DND-41 (cell line): ENCODE results near the gene RHOA.

ENCODE experiments used
- EZH2 ChIP-seq: IDR thresholded peaks from 3 replicates; pipeline ENCODE4 v1.6.1; 2012; ENCODE audit warnings: borderline replicate concordance, low read depth, mild to moderate bottlenecking, moderate library complexity, low read length, inconsistent platforms; ENCODE audit not compliant: severe bottlenecking
- TF ChIP-seq, protein P1 (sequence below): IDR thresholded peaks from 2 replicates; pipeline ENCODE4 v1.5.1; 2012; ENCODE audit warnings: borderline replicate concordance, low read length, moderate library complexity, mild to moderate bottlenecking; ENCODE audit not compliant: poor library complexity, severe bottlenecking; ENCODE audit errors: extremely low read depth

DNA sequence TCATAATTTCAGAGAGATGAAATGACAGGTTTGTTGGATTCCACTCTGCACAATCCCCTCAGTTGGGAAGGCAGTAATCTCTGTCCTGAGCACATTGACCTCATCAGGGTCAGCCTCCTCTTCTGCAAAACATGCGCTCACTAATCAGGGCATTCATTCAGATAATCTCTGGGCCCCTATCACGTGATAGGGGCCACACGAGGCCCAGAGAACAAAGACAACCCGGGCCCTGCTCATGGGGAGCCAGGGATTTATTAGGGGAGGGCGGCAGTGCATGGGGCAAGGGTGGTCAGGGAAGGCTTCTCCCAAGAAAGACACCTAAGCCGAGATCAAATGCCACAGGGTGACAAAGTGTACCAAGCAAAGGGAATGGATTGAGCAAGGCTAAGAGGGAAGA lies 1.6 kb upstream of the RHOA start:
- TF ChIP-seq, protein P1, sequence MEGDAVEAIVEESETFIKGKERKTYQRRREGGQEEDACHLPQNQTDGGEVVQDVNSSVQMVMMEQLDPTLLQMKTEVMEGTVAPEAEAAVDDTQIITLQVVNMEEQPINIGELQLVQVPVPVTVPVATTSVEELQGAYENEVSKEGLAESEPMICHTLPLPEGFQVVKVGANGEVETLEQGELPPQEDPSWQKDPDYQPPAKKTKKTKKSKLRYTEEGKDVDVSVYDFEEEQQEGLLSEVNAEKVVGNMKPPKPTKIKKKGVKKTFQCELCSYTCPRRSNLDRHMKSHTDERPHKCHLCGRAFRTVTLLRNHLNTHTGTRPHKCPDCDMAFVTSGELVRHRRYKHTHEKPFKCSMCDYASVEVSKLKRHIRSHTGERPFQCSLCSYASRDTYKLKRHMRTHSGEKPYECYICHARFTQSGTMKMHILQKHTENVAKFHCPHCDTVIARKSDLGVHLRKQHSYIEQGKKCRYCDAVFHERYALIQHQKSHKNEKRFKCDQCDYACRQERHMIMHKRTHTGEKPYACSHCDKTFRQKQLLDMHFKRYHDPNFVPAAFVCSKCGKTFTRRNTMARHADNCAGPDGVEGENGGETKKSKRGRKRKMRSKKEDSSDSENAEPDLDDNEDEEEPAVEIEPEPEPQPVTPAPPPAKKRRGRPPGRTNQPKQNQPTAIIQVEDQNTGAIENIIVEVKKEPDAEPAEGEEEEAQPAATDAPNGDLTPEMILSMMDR = no peak
- no peak for TF ChIP-seq EZH2
